CD4-positive, alpha-beta memory T cell (primary cell): Measurements from ENCODE around the gene RBM42. TPM values are rescaled to one million over a fixed set of nuclear protein-coding genes. Genes with fewer than 3 reads are reported as not detected.
"Not testable (repeated sequence)": the region's sequence is repeated elsewhere in the genome, so short reads cannot be mapped to it uniquely, and the experiment has no call there.

ENCODE experiments used
- CTCF ChIA-PET: fragments of 350-600 bp; sonication (Branson Sonifier 250); formaldehyde crosslinking; loops from one replicate; lab custom pipeline; 2021; ENCODE audit warnings: inconsistent platforms; ENCODE audit not compliant: partially characterized antibody; lab: Charles Lee
- POLR2A ChIA-PET: fragments of 350-600 bp; sonication (Branson Sonifier 250); formaldehyde crosslinking; loops from one replicate; lab custom pipeline; 2021; ENCODE audit not compliant: partially characterized antibody; lab: Charles Lee
- DNase-seq, 5 donors: peaks; one replicate each; pipeline versions ENCODE4 v3.0.0 to v3.0.0-alpha.2; 2020 to 2022; ENCODE audit warnings: mixed read lengths in 1 of 5
- H3K27ac ChIP-seq: one replicate; pipeline ENCODE4 v1.7.0; 2013; ENCODE audit warnings: low read depth, low read length
- H3K27me3 ChIP-seq: 2 replicates; pipeline ENCODE4 v1.7.0; 2013; ENCODE audit warnings: mild to moderate bottlenecking, low read length, moderate library complexity; ENCODE audit not compliant: insufficient read depth
- H3K36me3 ChIP-seq: 2 replicates; pipeline ENCODE4 v1.7.0; 2013; ENCODE audit warnings: mild to moderate bottlenecking, low read length, moderate library complexity; ENCODE audit not compliant: insufficient read depth
- H3K4me1 ChIP-seq: 2 replicates; pipeline ENCODE4 v1.7.0; 2013; ENCODE audit warnings: mild to moderate bottlenecking, low read length, moderate library complexity; ENCODE audit not compliant: insufficient read depth
- H3K4me3 ChIP-seq, 2 donors: one replicate each; pipeline ENCODE4 v1.7.0; 2013; ENCODE audit warnings: low read length in 2 of 2, mild to moderate bottlenecking in 1 of 2
- H3K9me3 ChIP-seq, 2 donors: one replicate each; pipeline ENCODE4 v1.7.0; 2013; ENCODE audit warnings: low read length in 2 of 2, control low read depth in 1 of 2; ENCODE audit not compliant: control insufficient read depth in 1 of 2
- H3K27ac Mint-ChIP-seq, 7 donors: one replicate each; pipeline ENCODE4 v1.8.0; 2020 to 2021; ENCODE audit warnings: mixed read lengths in 7 of 7, mild to moderate bottlenecking in 6 of 7, inconsistent platforms in 3 of 7, moderate library complexity in 3 of 7
- H3K27me3 Mint-ChIP-seq, 2 donors: one replicate each; pipeline ENCODE4 v1.8.0; 2020 to 2021; ENCODE audit warnings: mixed read lengths in 2 of 2
- H3K36me3 Mint-ChIP-seq, 2 donors: one replicate each; pipeline ENCODE4 v1.8.0; 2020 to 2021; ENCODE audit warnings: mixed read lengths in 2 of 2, inconsistent platforms in 1 of 2, mild to moderate bottlenecking in 1 of 2
- H3K4me1 Mint-ChIP-seq, 4 donors: one replicate each; pipeline ENCODE4 v1.8.0; 2020 to 2021; ENCODE audit warnings: mixed read lengths in 4 of 4, mild to moderate bottlenecking in 1 of 4
- H3K4me3 Mint-ChIP-seq, 8 donors: one replicate each; pipeline ENCODE4 v1.8.0; 2020 to 2021; ENCODE audit warnings: mixed read lengths in 8 of 8, mild to moderate bottlenecking in 7 of 8, moderate library complexity in 6 of 8, inconsistent platforms in 3 of 8
- H3K9me3 Mint-ChIP-seq, 8 donors: one replicate each; pipeline ENCODE4 v1.8.0; 2020 to 2021; ENCODE audit warnings: mixed read lengths in 8 of 8, mild to moderate bottlenecking in 5 of 8, inconsistent platforms in 3 of 8, moderate library complexity in 1 of 8
- intact Hi-C: fragments of 100-400 bp; cut with micrococcal nuclease; formaldehyde crosslinking; loops from one replicate; pipeline ENCODE4 v1.15.1; 2023
- polyA plus RNA-seq, 2 donors: library from polyadenylated mRNA; unstranded; fragments of 300-500 nt; fragmentation: Illumina TruSeq; gene quantifications; one replicate each; pipeline ENCODE4 v1.2.3, GENCODE V29; 2021
- total RNA-seq, 2 experiments: library from RNA; stranded (reverse); gene quantifications; one replicate each; pipeline ENCODE4 v1.2.3, GENCODE V29; 2021

The RBM42 gene
- total RNA-seq (10 to 100 TPM; 53.0 to 55.8 TPM), polyA plus RNA-seq (10 to 100 TPM; 42.9 to 61.0 TPM)

DNA sequence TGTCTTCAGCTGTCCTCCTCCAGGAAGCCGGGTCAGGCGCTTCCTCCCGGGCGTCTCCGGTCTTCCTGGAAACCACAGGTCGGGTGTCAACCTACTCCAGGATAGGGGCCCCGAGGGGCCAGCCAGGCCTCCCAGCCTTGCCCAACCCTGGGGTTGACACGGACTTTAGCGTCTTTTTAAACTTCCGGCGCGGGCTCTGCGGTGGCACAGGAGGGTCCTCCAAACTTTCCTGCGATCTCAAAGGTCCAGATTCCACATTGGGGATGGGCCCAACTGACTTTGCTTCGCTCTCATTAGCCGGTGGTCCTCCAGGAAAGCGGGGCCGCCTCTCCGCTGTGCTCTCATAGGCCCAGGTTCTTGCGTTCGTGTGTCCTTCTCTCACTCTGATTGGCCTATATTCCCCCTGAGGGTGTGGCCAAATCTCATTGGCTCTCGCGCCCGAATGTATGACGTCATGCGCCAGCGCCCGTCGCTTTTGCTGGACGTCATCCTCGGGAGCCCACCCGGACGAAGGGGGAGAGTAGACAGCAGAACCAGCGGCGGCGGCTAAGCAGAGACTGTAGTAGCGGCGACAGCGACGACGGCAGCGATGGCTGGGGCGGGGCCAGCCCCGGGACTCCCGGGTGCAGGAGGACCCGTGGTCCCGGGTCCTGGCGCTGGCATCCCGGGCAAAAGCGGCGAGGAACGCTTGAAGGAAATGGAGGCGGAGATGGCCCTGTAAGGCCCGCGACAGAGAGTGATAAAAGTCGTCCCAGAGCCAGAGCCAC lies at the start of gene RBM42:
Gene RBM42, plus strand, starts transcription at position 472 of the 767 bp plus-strand sequence. Its CDS starts 118 bp downstream, at position 590.
- ChIA-PET CTCF (no interaction called here), POLR2A (interaction anchor here (0.7 to 5.3 kb wide), 4 partner anchors 14 to 19 kb away, joined by 3 to 45 read pairs (median 8); partner anchors contain the start of genes COX6B1, ETV2 and HAUS5)
- peaks cover 13 to 35% (median 19%) of the 10 kb centered on the region in 4 donors for H3K4me1 Mint-ChIP-seq
- Histone ChIP-seq H3K27me3 (no peaks in the 10 kb centered on the region), H3K9me3 (no peaks in the 10 kb centered on the region), H3K4me3 (peak within 1 kb of the TSS; percentile 27 to 86), H3K27ac (peak within 1 kb of the TSS; percentile 88), H3K36me3 (peaks cover 32% of the 10 kb centered on the region), H3K4me1 (peaks cover 17% of the 10 kb centered on the region)
- peak within 1 kb of the TSS; percentile 97 to 100 (median 98) for H3K4me3 Mint-ChIP-seq
- H3K27me3 Mint-ChIP-seq = peaks cover 0 to 1% of the 10 kb centered on the region in 2 donors
- DNase-seq = peak; percentile 96 to 98 (median 97)
- H3K27ac Mint-ChIP-seq = peak within 1 kb of the TSS; percentile 95 to 100 (median 100)
- intact Hi-C loops = loop anchor here (1.0 to 5.0 kb wide), 4 partner anchors 16 to 81 kb away; partner anchors contain the start of genes COX6B1, HAUS5 and TMEM147
- peaks cover 25 to 38% of the 10 kb centered on the region in 2 donors for H3K36me3 Mint-ChIP-seq
- H3K9me3 Mint-ChIP-seq = no peaks in the 10 kb centered on the region

GRCh38 chr19:35582760-35583159 lies 46.1 kb upstream of the RBM42 start:
- Mint-ChIP-seq H3K9me3 (peaks cover 0 to 4% (median 2%) of the 10 kb centered on the region in 8 donors), H3K27ac (no peak overlapping the region), H3K4me3 (no peak overlapping the region), H3K27me3 (peaks cover 7 to 15% of the 10 kb centered on the region in 2 donors), H3K4me1 (no peaks in the 10 kb centered on the region), H3K36me3 (no peaks in the 10 kb centered on the region)
- Histone ChIP-seq H3K4me1 (no peaks in the 10 kb centered on the region), H3K9me3 (no peaks in the 10 kb centered on the region), H3K4me3 (no peak overlapping the region), H3K27me3 (no peaks in the 10 kb centered on the region), H3K27ac (no peak overlapping the region), H3K36me3 (no peaks in the 10 kb centered on the region)
- ChIA-PET POLR2A (no interaction called here), CTCF (no interaction called here)
- no peak for DNase-seq
- intact Hi-C loops = no loop called here

DNA sequence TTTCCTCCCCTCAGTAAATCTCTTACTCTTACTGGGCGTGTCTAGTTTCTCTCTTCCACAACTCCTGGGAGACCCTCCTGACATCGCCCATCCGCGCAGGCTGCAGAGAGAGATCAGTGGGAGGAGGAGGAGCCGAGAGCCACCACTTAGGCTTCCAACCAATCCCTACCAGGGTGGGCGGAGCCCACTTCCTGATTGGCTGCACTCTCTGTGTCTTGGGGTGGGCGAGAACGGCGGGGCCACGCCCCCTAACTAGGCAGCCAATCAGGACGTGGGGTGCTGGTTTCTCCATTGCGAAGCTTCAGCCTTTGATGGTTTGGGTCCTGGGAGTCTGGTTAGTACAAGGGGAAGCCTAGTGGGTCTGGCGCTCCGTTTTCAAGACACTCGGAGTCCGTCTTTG lies 43.0 kb upstream of the RBM42 start, which contains the start of gene PMIS2:
Gene PMIS2, plus strand, starts transcription at position 326 of the 400 bp plus-strand sequence. CDS start 87 bp downstream, outside the sequence.
- H3K36me3 Mint-ChIP-seq = no peaks in the 10 kb centered on the region
- Histone ChIP-seq H3K4me1 (no peaks in the 10 kb centered on the region), H3K36me3 (no peaks in the 10 kb centered on the region), H3K9me3 (no peaks in the 10 kb centered on the region), H3K4me3 (no peak within 1 kb of the TSS), H3K27me3 (no peaks in the 10 kb centered on the region), H3K27ac (no peak within 1 kb of the TSS)
- H3K27me3 Mint-ChIP-seq = peaks cover 5 to 8% of the 10 kb centered on the region in 2 donors
- no peak for DNase-seq
- intact Hi-C loops = no loop called here
- ChIA-PET POLR2A (no interaction called here), CTCF (no interaction called here)
- no peak within 1 kb of the TSS for H3K27ac Mint-ChIP-seq
- H3K9me3 Mint-ChIP-seq = no peaks in the 10 kb centered on the region
- H3K4me1 Mint-ChIP-seq = no peaks in the 10 kb centered on the region
- no peak within 1 kb of the TSS for H3K4me3 Mint-ChIP-seq

DNA sequence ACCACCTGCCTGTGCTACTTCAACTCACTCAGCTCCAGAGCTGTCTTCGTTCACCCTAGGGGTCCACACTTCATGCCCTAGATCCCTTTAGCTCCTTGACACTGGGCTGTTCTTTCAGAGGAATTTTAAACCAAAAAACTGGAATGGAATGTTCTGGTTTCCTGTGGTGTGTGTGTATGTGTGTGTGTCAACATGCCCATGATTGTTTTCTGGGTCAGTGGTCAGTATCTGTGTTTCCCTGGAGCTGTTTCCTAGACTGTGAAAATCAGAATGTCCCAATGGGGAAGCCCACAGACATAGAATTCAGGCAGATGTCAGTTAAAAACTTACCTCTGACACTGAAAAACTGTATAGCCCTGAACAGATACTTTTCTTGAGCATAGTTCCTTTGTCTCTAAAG lies 41.5 kb upstream of the RBM42 start:
- CTCF ChIA-PET = interaction anchor here (1.4 to 2.2 kb wide), 2 partner anchors 20 to 38 kb away, joined by 3 to 9 read pairs; no protein-coding TSS in a partner anchor
- Histone ChIP-seq H3K27ac (no peak overlapping the region), H3K27me3 (no peaks in the 10 kb centered on the region), H3K36me3 (no peaks in the 10 kb centered on the region), H3K9me3 (no peaks in the 10 kb centered on the region), H3K4me3 (no peak overlapping the region), H3K4me1 (no peaks in the 10 kb centered on the region)
- no peak for DNase-seq
- Mint-ChIP-seq H3K27me3 (peaks cover 5 to 8% of the 10 kb centered on the region in 2 donors), H3K9me3 (no peaks in the 10 kb centered on the region), H3K27ac (no peak overlapping the region), H3K36me3 (no peaks in the 10 kb centered on the region), H3K4me3 (no peak overlapping the region), H3K4me1 (peaks cover 0 to 2% (median under 1%) of the 10 kb centered on the region in 4 donors)
- intact Hi-C loops = no loop called here
- POLR2A ChIA-PET = no interaction called here

- Histone ChIP-seq H3K9me3 (no peaks in the 10 kb centered on the region), H3K27me3 (no peaks in the 10 kb centered on the region), H3K27ac (no peak overlapping the region), H3K4me1 (no peaks in the 10 kb centered on the region), H3K4me3 (no peak overlapping the region), H3K36me3 (no peaks in the 10 kb centered on the region)
- Mint-ChIP-seq H3K36me3 (no peaks in the 10 kb centered on the region), H3K27me3 (peaks cover 4 to 7% of the 10 kb centered on the region in 2 donors), H3K27ac (no peak overlapping the region), H3K4me3 (no peak overlapping the region), H3K4me1 (peaks cover 0 to 2% (median 1%) of the 10 kb centered on the region in 4 donors), H3K9me3 (no peaks in the 10 kb centered on the region)
- intact Hi-C loops = no loop called here
- POLR2A ChIA-PET = no interaction called here
- CTCF ChIA-PET = interaction anchor here (3.5 kb wide), 1 partner anchor 42 kb away, joined by 13 read pairs; no protein-coding TSS in a partner anchor
- no peak for DNase-seq
Observed at GRCh38 chr19:35590875-35591274, 38.0 kb upstream of the RBM42 start.

DNA sequence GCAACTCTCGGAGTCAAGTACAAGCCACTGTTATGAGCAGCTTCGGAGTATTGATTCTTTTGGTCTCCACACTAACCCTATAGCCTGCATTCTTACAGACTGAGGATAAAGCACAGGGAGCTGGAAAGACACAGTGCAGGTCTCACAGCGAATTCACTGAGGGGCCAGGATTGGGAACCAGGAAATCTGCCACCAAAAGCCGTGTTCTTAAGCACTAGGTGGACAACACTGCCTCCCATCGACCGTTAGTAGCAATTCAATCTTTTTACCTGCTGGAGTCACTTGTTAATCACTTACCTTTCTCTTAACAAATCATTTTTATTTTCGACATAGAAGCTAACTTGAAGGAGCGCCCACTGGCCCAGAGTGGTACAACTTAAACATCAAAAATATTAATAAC lies 36.6 kb upstream of the RBM42 start:
- Mint-ChIP-seq H3K36me3 (no peaks in the 10 kb centered on the region), H3K27me3 (peaks cover 3 to 4% of the 10 kb centered on the region in 2 donors), H3K4me3 (no peak overlapping the region), H3K4me1 (peaks cover 0 to 2% (median 1%) of the 10 kb centered on the region in 4 donors), H3K9me3 (no peaks in the 10 kb centered on the region), H3K27ac (no peak overlapping the region)
- intact Hi-C loops = loop anchor here (1.0 kb wide), 1 partner anchor 82 kb away; no protein-coding TSS in a partner anchor
- Histone ChIP-seq H3K36me3 (no peaks in the 10 kb centered on the region), H3K27ac (no peak overlapping the region), H3K9me3 (no peaks in the 10 kb centered on the region), H3K4me3 (no peak overlapping the region), H3K4me1 (no peaks in the 10 kb centered on the region), H3K27me3 (no peaks in the 10 kb centered on the region)
- CTCF ChIA-PET = interaction anchor here (0.8 to 3.5 kb wide), 5 partner anchors 18 to 82 kb away, joined by 3 to 13 read pairs (median 5); partner anchors contain the start of gene COX6B1
- POLR2A ChIA-PET = interaction anchor here (0.8 kb wide), 1 partner anchor 82 kb away, joined by 3 read pairs; no protein-coding TSS in a partner anchor
- peak in 4 of 5 donors; percentile 14 to 34 (median 22) for DNase-seq

DNA sequence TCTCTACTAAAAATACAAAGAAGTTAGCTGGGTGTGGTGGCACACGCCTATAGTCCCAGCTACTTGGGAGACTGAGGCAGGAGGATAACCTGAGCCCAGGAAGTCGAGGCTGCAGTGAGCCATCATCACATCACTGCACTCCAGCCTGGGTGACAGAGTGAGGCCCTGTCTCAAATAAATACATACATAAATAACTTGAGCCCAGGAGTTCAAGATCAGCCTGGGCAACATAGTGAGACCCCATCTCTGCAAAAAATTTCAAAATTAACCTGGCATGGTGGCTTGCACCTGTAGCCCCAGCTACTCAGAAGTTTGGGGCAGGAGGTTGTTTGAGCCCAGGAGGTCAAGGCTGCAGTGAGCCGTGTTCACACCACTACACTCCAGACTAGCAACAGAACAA lies 33.8 kb upstream of the RBM42 start:
- H3K9me3 ChIP-seq, H3K4me1 Mint-ChIP-seq, H3K27ac Mint-ChIP-seq, H3K4me1 ChIP-seq, H3K9me3 Mint-ChIP-seq, DNase-seq, H3K27me3 Mint-ChIP-seq, H3K4me3 ChIP-seq, CTCF ChIA-PET, H3K4me3 Mint-ChIP-seq, intact Hi-C loops, H3K27ac ChIP-seq, H3K36me3 ChIP-seq, H3K27me3 ChIP-seq, H3K36me3 Mint-ChIP-seq, POLR2A ChIA-PET: not testable (repeated sequence)
